Esophagus squamous epithelium (tissue), 5 donors: ENCODE results near the gene BGLAP. TPM values are rescaled to one million over a fixed set of nuclear protein-coding genes. Genes with fewer than 3 reads are reported as not detected.

Experiments used
- DNase-seq: peaks from one replicate; lab custom pipeline; 2025; lab: John Stamatoyannopoulos, UW
- H3K27ac ChIP-seq, 4 donors: fragments of 200-600 bp; sonication (generic); one replicate each; pipeline ENCODE4 v1.5.1; 2016 to 2019; ENCODE audit warnings: mild to moderate bottlenecking in 1 of 4
- H3K27me3 ChIP-seq, 4 donors: fragments of 200-600 bp; sonication (generic); 1 replicate in 3 of 4; 2 replicates in 1 of 4; pipeline versions ENCODE4 v1.5.1 to v1.6.0; 2017 to 2021; ENCODE audit warnings: antibody characterized with exemption in 1 of 4
- H3K36me3 ChIP-seq, 3 donors: fragments of 200-600 bp; sonication (generic); one replicate each; pipeline ENCODE4 v1.5.1; 2016 to 2019
- H3K4me1 ChIP-seq, 3 donors: fragments of 200-600 bp; sonication (generic); one replicate each; pipeline ENCODE4 v1.5.1; 2017 to 2019
- H3K4me3 ChIP-seq, 4 donors: fragments of 200-600 bp; sonication (generic); 1 replicate in 3 of 4; 2 replicates in 1 of 4; pipeline ENCODE4 v1.5.1; 2016 to 2019; ENCODE audit warnings: mild to moderate bottlenecking in 2 of 4, moderate library complexity in 1 of 4
- H3K9me3 ChIP-seq, 3 donors: fragments of 200-600 bp; sonication (generic); one replicate each; pipeline ENCODE4 v1.5.1; 2016 to 2019
- POLR2A ChIP-seq, 4 donors: fragments of 450-650 bp; IDR thresholded peaks; one replicate each; pipeline ENCODE4 v1.6.1; 2017; ENCODE audit warnings: antibody characterized with exemption in 4 of 4, mild to moderate bottlenecking in 4 of 4, moderate library complexity in 3 of 4
- WGBS, 2 donors: methylation state at CpG; one replicate each; pipeline ENCODE4 v1.1.5; 2018; 5-methylcytosine and 5-hydroxymethylcytosine counted together
- intact Hi-C: fragments of 100-400 bp; cut with DNase I; formaldehyde crosslinking; loops from one replicate; pipeline ENCODE4 v1.15.0; 2022
- total RNA-seq, 4 donors: library from RNA; depleted of rRNA; stranded (reverse); fragments of >200 nt; gene quantifications; one replicate each; pipeline ENCODE4 v1.1.0, GENCODE V29; 2016
- TF ChIP-seq, protein P1 (sequence below), 6 experiments: fragments of 450-650 bp in 4 of 6; fragments of 200-600 bp in 2 of 6; sonication (generic) in 2 of 6; IDR thresholded peaks; one replicate each; pipeline ENCODE4 v1.5.1; 2016 to 2019; ENCODE audit warnings: antibody characterized with exemption in 6 of 6, mild to moderate bottlenecking in 4 of 6, moderate library complexity in 4 of 6
- donor health status: DM: yes; HTN: yes; CAD: no.

Gene BGLAP
- total RNA-seq, 4 donors from 2014 or later = 0.38 to 1.7 (median 0.40) TPM; not detected in 1

DNA sequence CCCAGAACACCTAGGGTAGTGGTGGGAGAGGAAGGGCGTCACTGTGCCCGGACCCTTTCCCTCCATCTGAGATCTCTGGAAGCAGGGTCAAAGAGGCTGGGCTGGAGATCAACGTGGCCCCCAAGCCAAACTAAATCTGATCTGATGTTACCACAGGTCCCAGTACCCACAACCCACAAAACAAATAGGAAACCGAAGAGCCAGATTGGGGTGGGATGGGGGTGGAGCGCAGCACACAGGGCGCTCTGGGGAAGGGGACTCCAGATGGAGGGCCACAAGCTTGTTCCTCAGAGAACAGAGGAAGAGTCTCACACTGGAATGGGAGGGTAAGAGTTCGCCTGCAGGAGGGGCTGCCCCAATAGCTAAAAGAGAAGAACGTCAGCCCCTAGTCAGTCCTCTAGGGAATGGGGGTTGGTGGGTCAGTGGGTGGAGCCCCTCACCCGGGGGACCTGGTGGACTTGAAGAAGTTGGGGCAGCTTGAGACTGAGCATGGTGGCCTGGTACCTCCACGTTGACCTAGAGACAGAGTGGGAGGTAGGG, 4.3 kb downstream of the BGLAP start:
- 58 to 63% methylated on average over 7 of the region's 10 CpGs for WGBS, 2 donors
- Histone ChIP-seq H3K4me3 (peak overlapping the region in 1 of 4 donors; percentile 62), H3K27me3 (peaks cover 0 to 21% (median 0%) of the 10 kb centered on the region in 4 donors), H3K36me3 (peaks cover 17 to 39% (median 20%) of the 10 kb centered on the region in 3 donors), H3K27ac (peak overlapping the region in 1 of 4 donors; percentile 5), H3K9me3 (no peaks in the 10 kb centered on the region), H3K4me1 (peaks cover 20 to 46% (median 30%) of the 10 kb centered on the region in 3 donors)
- DNase-seq = no peak
- TF ChIP-seq, protein P1, sequence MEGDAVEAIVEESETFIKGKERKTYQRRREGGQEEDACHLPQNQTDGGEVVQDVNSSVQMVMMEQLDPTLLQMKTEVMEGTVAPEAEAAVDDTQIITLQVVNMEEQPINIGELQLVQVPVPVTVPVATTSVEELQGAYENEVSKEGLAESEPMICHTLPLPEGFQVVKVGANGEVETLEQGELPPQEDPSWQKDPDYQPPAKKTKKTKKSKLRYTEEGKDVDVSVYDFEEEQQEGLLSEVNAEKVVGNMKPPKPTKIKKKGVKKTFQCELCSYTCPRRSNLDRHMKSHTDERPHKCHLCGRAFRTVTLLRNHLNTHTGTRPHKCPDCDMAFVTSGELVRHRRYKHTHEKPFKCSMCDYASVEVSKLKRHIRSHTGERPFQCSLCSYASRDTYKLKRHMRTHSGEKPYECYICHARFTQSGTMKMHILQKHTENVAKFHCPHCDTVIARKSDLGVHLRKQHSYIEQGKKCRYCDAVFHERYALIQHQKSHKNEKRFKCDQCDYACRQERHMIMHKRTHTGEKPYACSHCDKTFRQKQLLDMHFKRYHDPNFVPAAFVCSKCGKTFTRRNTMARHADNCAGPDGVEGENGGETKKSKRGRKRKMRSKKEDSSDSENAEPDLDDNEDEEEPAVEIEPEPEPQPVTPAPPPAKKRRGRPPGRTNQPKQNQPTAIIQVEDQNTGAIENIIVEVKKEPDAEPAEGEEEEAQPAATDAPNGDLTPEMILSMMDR (IDR thresholded peaks at IDR 0.05) = no peak
- TF ChIP-seq POLR2A (IDR thresholded peaks at IDR 0.05) = no peak
- intact Hi-C loops = no loop called here

DNA sequence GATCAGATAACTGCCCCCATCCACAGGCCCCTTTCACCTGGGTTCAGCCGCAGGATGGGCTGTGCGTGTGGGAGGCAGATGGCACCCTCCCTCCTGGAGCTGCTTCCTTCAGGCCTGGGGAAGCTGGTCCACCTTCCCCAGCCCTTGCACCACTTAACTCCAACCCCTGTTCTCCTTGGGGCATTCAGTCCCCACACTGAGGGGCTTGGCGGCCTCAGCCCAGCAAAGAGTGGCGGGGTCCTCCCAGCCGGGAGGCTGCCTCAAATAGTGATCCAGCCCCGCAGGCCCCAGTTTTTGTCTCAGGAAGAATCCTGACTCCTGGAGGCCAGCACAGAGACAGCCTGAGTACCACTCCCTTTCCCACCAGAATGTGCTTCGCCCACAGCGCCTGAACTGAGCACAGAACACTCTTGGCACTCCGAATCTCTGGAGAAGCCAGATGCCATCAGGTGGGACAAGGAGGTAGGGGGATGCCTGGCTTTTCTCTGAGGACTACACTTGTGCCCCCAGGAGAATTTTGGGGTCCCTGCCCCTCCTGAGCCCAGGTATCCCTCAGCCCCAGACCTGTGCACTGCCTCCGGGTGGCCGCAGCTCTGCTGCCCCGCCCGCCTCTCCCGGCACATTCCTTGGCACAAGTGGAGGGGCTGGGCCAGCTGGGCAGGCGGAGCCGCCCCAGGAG, 4.9 kb downstream of the BGLAP start:
- TF ChIP-seq POLR2A (IDR thresholded peaks at IDR 0.05) = no peak
- TF ChIP-seq, protein P1 (IDR thresholded peaks at IDR 0.05) = peak in 1 of 6 experiments; percentile 6
- DNase-seq = no peak
- H3K36me3 ChIP-seq = peaks cover 23 to 39% (median 26%) of the 10 kb centered on the region in 3 donors
- no peak overlapping the region for H3K4me3 ChIP-seq
- peaks cover 20 to 46% (median 30%) of the 10 kb centered on the region in 3 donors for H3K4me1 ChIP-seq
- no peaks in the 10 kb centered on the region for H3K9me3 ChIP-seq
- H3K27me3 ChIP-seq = peaks cover 0 to 21% (median 0%) of the 10 kb centered on the region in 4 donors
- H3K27ac ChIP-seq = peak overlapping the region in 1 of 4 donors; percentile 5
- 24 to 33% methylated on average over 2 to 7 of the region's 16 CpGs for WGBS, 2 donors
- intact Hi-C loops = no loop called here

- intact Hi-C loops = no loop called here
- DNase-seq = no peak
- H3K36me3 ChIP-seq = peaks cover 27 to 40% (median 33%) of the 10 kb centered on the region in 3 donors
- TF ChIP-seq, protein P1 (IDR thresholded peaks at IDR 0.05) = no peak
- TF ChIP-seq POLR2A (IDR thresholded peaks at IDR 0.05) = no peak
- H3K9me3 ChIP-seq = no peaks in the 10 kb centered on the region
- WGBS, 2 donors = 32 to 42% methylated on average over 3 to 4 of the region's 16 CpGs
- no peak within 1 kb of the TSS for H3K4me3 ChIP-seq
- H3K27me3 ChIP-seq = peaks cover 0 to 21% (median 0%) of the 10 kb centered on the region in 4 donors
- H3K27ac ChIP-seq = peak within 1 kb of the TSS in 2 of 4 donors; percentile 5 to 28
- peaks cover 20 to 50% (median 30%) of the 10 kb centered on the region in 3 donors for H3K4me1 ChIP-seq
These were observed 5.7 kb downstream of the BGLAP start, which contains the start of gene PAQR6 for GRCh38 chr1:156247460-156248322. TSS of gene PAQR6 (minus strand) at chr1:156248056. CDS start at chr1:156246731, 1,325 bp downstream.

DNA sequence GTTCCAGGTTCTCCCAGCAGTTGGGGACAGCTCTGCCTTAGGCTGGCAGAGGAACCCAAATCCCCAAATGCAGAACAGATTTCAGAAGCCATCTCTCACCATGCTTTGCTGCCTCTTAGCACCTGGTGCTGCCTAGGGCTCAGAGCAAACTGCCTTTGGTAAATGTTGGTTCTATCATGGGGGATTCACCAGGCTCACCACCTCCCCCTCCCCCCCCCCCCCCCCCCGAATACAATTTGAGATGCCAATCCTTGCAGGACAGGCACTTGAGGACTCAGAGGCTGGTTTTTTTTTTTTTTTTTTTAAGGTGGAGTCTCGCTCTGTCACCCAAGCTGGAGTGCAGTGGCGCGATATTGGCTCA, 6.3 kb downstream of the BGLAP start:
- 50 to 80% methylated on average over 2 to 4 of the region's 4 CpGs for WGBS, 2 donors
- Histone ChIP-seq H3K9me3 (no peaks in the 10 kb centered on the region), H3K4me1 (peaks cover 20 to 50% (median 30%) of the 10 kb centered on the region in 3 donors), H3K27me3 (peaks cover 0 to 21% (median 0%) of the 10 kb centered on the region in 4 donors), H3K36me3 (peaks cover 33 to 46% (median 39%) of the 10 kb centered on the region in 3 donors), H3K4me3 (no peak overlapping the region), H3K27ac (peak overlapping the region in 1 of 4 donors; percentile 28)
- no peak for DNase-seq
- intact Hi-C loops = no loop called here
- TF ChIP-seq POLR2A (IDR thresholded peaks at IDR 0.05) = no peak

- peaks cover 42 to 59% (median 49%) of the 10 kb centered on the region in 3 donors for H3K36me3 ChIP-seq
- WGBS, 2 donors = 75 to 88% methylated on average over 1 to 3 of the region's 5 CpGs
These were observed 7.6 kb downstream of the BGLAP start for GRCh38 chr1:156249593-156249992.

More at GRCh38 chr1:156249593-156249992, 7.6 kb downstream of the BGLAP start:
- no peak for DNase-seq
- Histone ChIP-seq H3K4me1 (peaks cover 20 to 50% (median 30%) of the 10 kb centered on the region in 3 donors), H3K27ac (no peak overlapping the region), H3K27me3 (peaks cover 0 to 20% (median 0%) of the 10 kb centered on the region in 4 donors), H3K9me3 (no peaks in the 10 kb centered on the region), H3K4me3 (no peak overlapping the region)
- no peak for TF ChIP-seq POLR2A (IDR thresholded peaks at IDR 0.05)
- TF ChIP-seq, protein P1 (IDR thresholded peaks at IDR 0.05) = no peak
- intact Hi-C loops = no loop called here
